HG03442 (cell line): ENCODE data around the gene GLO1.

Experiments used
- ATAC-seq: cut with Tn5 transposase; IDR thresholded peaks from one replicate; pipeline ENCODE4 v1.9.1; 2021; ENCODE audit warnings: mild to moderate bottlenecking, moderate library complexity; ENCODE audit not compliant: unreplicated experiment

GLO1 gene

DNA sequence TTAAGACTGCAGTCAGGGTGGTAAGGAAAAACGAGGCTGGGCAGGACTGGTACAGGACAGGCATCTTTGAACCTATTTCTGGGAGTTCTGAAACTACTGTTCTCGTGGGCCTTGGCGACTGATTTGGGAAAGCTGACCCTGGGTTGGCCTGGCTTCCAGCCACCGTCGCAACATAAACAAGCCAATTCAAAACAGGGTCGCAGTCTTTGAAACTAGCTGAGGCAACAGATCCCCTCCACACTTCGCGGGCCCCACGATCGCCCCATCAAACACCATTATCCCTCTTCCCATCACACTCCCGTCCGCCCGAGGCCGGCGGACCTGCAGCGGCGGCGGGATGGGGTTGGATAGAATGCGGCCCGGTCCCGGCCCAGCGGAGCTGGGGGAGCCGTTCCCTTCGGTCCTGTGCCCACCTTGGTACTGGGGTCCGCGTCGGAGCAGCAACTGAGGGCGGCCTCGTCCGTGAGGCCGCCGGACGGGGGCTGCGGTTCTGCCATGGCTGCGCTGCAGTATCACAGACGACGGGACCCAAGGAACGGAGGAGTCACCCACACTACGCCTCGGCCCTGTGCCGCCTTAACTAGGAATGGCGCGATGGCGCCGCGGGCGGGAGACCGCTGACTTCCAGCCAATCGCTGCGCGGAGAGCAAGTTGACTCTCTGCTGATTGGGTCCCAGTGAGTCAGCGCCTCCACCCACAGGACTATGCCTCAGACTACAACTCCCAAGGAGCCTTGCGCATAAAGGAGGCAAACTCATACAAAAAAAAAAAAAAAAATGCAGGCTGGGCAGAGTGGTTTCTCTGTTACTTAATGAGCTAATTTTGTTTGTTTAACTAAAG is at the start of gene GLO1:
TSS of gene GLO1 (minus strand) at position 588 of the 840 bp plus-strand sequence. CDS start at position 497, 91 bp downstream.
- peak; percentile 99 for ATAC-seq

DNA sequence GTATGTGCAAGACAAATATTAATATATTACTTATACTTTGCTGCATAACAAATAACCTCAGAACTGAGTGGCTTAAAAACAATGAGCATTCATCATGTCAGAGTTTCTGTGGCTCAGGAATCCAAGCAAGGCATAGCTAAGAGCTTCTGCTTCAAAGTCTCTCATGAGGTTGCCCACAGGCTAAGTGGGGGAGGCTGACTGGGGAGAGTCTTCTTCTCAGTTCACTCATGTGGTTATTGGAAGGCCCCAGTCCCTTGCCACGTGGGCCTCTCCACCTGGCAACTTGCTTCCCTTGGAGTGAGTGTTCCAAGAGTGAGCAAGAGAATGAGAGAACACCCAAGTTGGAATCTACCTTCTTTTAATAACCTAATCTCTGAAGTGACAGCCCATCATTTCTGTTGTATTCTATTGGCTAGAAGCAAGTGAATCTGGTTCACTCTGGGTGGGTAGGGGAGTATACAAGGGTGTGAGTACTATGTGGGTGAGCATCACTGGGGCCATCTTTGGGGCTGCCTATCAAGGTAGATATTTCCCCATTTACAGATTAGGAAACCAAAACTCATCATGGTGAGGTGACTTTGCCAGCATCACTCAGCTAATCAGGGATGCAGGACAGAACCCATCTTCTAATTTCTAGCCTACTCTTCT is 48.1 kb upstream of the GLO1 start:
- ATAC-seq = no peak

DNA sequence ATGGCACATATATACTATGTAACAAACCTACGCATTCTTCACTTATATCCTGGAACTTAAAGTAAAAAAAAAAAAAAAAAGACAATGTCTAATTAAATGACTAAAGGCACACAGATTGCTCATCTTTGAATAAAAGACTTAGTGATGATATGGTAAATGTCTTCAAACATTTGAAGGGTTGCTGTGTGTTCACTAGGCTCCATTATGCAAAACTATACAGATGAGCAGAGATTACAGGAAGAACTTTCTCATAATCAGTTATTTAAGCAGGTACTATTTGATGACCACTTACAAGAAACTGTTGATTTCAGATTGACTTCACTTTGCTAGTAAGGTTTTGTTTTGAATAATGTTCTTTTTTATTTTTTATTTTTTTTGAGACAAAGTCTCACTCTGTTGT is 46.5 kb upstream of the GLO1 start:
- ATAC-seq = no peak

DNA sequence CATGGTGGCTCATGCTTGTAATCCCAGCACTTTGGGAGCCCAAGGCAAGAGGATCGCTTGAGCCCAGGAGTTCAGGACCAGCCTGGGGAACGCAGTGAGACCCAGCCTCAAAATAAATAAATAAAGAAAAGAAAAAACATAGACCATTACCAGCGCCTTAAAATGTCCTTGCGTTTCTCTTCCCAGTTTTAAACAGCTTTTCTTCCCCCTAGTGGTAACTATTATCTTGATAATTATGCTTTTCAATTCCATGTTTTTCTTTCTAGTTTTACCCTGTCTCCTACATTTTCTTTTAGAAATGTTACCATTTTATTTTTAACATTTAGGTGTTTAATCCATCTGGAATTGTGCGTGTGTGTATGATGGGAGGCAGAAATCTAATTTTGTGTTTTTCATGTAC is 36.6 kb upstream of the GLO1 start:
- ATAC-seq = no peak

DNA sequence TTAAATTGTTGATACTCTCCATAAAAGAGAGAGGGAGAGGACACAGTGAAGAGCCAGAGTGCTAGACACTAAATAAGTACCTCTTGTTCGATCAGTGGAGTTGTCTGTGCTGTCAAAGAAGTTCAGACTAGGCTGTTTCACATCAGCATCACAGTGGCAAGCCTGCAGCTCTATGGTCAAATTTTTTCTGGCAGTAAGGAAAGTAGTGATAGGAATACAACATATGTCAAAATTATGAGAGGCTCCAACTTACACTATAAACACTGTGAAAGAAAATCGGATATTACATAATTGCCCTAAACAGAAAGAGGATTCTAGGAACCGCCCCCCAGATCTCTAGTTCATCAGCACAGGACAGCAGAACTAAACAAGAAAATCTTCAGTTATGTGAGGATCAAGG is 35.3 kb upstream of the GLO1 start:
- no peak for ATAC-seq

DNA sequence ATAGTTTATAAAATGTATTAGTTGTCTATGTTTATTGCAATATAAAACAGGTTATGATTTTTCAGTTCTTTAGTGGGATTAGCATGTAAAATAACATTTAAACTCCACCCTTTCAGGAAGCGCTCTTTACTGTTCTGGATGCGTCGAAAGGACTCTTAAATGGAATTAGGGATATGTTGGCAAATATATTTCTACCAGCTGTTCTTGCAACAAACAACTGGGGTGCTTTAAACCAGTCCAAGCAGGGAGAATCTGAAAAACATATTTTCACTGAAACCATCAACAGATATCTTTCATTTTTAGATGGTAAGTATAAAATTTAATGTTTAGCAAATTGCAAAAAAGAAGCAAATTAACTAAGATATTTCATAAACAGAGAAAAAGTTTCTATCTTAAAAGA is 34.0 kb upstream of the GLO1 start:
- no peak for ATAC-seq

DNA sequence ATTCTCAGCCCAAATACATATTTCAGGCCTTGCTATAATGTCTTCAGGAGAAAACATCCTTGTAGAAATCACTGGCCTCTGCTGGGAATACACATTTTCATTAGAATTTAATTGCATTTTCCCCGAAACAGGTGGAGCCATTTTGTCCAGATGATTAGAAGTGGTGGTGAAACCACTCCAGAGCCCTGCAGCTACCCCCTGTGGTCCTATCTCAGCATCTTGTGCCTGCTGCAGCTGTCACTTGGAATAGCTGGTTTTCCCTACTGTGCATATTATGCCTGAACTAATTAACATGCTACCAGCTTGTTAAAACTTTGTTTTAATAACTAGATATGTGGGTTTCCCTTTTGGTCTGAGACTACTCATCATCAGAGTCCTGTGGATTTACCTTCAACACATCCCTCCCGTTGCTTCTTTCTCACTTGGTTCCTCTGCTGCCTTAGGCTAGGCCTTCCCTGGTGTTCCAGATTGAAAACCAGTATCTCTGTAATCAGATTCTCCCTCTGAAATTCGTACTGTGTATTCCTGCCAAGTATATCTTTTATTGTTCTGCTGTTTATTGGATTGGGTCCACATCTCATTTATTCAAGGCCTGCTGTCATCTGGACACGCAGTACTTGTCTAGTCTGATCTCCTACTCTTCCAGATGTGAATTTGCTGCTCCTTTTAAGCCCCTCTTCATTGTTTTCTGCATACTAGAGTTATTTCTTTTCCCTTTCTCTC is 27.4 kb upstream of the GLO1 start:
- no peak for ATAC-seq

DNA sequence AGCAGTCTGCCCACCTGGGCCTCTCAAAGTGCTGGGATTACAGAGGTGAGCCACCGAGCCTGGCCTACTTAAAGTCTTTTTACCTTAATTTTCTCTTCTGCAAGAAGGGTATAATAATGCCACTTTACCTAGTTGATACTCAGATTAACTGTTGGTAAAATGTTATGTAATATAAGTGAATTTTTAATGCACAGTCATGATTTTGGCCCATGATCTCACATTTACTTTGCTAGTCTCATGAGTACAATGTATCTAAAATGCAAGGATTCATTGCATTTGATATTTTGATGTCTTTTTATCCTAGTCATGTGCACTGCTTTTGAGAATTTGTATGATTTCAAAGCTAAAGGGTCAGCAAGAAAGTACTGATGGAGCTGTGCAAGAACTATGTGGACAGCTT is 25.3 kb upstream of the GLO1 start:
- ATAC-seq = no peak

DNA sequence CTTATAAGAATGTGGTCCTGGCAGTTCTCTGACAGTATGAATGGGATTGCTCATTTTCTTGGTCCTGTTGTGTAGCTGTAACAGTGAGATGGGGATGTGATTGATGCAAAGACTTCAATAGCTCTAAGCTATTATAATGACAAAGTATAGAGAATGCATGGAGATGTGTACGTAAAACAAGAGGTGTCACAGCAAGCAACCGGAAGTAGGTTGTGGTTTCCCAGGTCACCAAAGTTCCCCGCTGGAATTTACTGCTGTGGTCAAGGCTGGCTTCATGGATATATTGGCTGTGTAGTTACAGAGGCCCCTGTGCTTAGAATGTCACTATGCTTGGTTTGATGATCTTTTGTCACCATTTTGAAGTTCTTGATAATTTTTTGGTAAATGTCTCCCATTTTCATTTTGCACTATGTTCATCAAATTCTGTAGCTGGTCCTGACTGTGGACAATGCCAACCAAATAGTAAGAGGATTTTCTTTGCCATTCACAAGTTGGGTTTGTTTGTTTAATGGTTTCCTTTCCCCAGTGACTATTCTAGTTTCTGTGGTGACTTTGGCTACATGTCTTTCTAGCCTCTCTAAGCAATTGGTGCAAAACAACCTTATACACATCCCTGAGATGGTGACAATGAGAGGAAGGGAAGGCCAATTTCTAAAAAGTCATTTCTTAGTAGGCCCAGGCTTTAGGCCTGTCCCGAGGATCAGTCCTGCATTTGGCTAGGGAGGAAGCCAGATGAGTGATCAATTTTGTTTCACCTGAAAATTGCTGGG is 22.7 kb upstream of the GLO1 start:
- no peak for ATAC-seq

DNA sequence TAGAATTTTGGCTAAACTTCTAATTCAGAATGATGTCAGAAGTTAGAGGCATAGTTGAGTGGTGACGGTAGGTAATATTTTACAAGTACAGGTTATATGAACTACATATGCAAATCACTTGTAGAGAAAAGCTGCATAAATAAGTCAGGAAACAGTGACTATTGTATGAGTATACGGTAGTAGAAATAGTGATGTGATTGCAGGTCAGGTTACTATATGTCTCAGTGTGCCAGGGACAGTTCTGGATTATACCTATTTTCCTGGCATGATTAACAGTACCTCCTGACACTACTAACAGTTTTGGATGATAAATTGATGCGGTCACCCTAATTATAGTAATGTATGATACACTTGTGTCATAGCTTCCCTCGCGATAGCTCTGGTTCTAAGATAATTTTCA is 21.4 kb upstream of the GLO1 start:
- ATAC-seq = no peak

DNA sequence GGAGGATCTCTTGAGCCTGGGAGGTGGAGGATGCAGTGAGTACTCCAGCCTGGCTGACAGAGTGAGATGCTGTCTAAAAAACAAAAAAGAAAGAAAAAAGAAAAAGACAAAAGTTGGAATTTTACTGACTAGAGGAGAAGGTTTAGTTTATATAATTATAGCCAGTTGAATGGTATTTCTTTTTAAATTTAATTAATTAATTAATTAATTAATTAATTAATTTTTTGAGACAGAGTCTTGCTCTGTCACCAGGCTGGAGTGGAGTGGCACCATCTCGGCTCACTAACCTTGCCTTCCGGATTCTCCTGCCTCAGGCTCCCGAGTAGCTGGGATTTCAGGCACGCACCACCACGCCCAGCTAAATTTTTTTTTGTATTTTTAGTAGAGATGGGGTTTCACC is 20.8 kb upstream of the GLO1 start:
- ATAC-seq = no peak

DNA sequence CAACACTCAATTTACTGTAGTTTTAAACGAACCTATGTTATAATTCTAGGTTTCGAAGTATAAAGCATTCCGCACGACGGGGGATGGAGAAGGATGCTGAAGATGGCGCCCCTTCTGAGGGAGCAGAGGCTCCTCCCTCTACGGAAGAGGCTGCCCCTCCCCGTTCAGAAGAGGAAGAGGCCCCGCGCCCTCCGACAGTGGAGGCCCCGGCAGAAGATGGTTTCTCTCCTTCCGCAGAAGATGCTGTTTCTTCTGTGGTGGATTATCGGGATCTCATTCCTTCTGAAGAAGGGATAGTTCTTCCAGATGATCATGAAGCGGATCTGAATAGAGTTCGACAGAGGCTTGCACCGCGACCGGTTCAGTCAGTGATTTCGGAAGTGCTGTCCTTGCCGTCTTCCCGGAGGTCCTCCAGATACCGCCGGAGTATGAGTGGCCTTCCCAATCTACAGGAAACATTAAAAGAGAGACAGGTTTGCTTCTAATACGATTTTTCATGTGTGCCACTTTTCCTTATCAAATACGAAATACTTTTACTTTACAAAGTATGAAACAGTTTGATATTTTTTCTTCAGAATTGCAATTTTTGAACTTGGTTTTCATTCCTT is 19.9 kb upstream of the GLO1 start:
- ATAC-seq = no peak

DNA sequence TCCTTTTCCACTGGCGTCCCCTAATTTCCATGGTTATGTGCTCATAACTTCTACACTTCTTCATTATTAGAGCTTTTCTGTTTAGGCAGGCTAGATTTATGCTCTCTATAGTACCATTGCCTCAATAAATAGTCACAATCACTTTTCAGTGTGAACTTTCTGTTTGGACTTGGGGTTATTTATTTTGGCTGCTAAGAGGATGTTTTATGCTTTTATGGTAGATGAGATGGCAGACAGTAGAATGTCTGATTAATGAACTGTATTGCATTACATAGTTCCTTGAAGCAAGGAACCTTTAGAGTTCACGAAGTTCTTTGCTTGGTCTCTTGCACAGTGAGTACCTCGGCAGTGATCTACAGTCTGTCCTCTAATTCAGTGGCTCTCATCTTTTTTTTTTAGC is 19.1 kb upstream of the GLO1 start:
- ATAC-seq = no peak

DNA sequence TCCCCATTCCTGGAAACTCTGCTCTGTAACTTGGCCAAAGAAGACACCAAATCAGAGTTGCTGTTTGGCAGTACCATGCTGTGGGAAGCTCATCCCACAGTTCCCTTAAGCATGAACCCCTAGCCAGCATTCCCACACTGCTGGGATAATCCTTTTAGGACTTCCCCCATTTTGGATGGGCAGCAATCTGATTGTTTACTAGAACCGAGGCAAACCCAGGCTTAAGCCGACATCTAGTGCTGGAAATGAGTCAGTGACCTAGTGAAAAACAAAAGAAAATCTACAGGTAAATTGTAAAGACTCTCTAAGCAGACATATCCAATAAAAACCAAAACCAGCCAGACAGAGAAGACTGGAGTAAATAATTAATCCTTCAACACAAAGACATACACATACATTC is 17.4 kb upstream of the GLO1 start:
- ATAC-seq = no peak

DNA sequence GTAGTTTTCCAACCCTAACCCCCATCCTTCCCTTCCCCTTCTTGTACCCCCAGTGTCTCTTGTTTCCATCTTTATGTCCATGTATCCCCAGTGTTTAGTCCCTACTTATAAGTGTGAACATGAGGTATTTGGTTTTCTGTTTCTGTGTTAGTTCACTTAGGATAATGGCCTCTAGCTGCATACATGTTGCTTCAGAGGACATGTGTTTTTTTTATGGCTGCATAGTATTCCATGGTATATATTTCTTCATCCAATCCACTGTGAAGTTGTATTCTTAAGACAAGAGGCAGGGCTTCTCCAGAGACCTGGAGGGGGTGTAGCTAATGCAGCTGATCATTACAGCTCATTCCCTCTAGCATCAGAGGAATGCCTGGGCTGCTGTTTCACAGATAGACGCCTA is 16.4 kb upstream of the GLO1 start:
- no peak for ATAC-seq

DNA sequence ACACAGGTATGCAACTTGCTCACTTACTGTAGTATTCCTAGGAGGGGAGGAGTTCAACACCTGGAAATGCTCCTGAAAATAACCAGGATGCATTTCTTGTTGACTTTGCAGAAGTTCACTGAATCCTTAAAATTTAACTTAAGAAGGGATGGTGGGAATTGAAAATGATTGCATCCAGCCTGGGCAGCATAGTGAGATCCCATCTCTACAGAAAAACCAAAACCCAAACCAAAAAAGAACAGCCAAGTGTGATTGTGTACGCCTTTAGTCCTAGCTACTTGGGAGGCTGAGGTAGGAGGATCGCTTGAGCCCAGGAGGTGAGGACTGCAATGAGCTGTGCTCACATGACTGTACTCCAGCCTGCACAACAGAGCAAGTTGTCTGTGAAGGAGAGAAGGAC is 13.9 kb upstream of the GLO1 start:
- no peak for ATAC-seq

DNA sequence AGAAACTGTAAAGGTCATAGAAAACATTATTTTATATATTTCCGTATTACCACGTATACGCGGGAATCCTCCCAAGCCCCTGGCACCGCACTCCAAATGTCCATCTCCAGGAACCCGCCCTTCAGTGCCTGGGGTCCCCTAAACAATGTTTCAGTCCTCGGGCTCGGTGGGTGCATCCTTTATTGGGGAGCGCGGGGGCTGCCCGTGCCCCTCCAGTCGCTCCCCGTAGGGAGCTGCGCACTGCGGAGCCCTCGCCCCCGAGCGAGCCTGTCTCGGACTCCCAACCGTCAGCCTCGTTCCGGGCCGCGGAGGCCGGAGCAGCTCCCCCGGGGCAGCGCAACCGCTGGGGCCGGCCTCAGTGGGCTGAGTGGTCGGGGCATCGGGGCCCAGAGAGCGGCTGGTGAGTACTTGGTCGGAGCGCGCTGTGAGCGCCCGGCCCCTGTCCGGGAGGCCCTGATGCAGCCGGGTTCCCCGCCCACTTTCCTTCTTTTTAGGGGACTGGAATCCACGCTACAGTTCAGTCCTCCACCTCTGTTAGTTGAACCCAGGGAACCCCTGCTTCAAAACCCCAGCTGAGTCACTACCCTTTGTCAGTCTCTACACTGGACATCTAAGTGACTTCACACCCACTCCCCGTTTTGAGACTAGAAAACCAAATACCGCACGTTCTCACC is 12.2 kb upstream of the GLO1 start, which contains the start of gene DNAH8:
TSS of gene DNAH8 (plus strand) at position 296 of the 674 bp plus-strand sequence. CDS start 7,499 bp downstream, outside the sequence.
- no peak for ATAC-seq

DNA sequence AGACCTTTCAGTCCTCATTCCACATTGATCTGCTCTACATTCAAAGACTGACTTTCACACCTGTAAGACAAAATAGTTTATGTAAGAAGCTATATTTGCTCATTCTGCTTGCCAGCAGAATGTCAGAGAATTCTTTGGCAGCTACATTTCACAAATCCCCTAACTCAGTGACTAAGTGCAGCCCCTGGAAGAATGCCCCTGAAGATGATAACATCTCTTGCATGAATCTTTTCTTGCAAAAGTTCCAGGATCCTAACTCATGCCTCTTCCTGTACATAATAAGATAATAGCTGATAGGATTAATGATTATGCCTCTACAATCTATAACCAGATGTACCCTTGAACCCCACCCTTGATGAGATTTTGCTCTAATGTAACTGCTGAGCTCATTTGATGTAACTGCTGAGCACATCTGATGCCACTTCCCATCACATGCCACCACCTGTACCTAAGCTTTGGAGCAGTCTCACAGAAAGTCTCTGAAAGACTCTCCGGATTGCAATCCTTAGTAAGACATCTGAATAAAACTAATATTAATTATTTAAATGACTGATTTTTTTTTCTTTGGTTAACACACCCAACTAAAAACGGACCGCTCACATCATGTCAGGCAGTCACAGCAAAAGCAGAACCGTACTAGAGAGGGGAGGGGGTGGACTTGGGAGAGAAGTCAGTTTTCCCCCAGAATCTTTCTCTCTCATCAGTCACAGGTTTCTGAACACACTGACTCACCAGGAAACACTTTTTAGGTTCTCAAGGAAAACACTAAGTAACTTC is 11.5 kb upstream of the GLO1 start:
- no peak for ATAC-seq

DNA sequence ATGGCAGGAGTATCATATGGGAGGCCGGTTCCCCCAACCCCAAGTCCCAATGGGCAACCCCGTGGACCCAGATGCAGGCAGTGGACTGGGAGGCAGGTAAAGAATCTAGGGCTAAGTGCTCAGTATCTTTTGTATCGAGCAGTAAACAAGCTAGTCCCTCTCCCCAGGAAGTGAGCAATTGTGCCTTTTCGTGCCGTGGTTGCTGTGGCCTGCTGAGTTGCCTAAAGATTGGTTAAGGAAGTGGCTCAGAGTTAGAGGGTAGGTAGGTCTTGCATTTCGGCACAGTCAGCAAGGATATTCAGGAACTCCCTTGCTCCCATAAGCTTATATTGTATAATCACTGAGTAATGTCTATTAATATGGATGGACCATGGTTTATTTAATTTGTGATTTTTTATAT is 10.9 kb upstream of the GLO1 start:
- ATAC-seq = no peak
